ENCODE data around the gene NEUROG3. TPM values are rescaled to one million over a fixed set of nuclear protein-coding genes. Genes with fewer than 3 reads are reported as not detected.

NEUROG3 gene
- total RNA-seq, 1 donor from 2014 or later: not detected

DNA sequence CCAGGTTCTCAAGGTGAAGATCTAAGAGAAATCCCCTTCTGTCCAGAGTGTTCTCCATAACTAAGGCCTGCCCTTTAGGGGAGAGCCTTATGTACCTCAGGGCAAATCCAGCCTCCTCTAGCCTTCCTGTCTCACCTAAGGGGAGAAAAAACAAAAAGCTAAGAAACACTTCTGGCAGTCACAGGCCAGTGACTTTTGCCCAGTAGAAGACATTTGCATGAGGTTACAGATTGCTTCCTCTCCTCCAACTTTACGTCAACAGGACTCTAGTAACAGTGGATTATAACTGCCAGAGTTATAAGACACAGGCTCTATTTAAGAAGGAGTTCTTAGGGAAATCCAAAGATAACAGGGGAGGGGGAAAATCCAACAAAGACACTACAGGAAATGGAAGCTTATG lies 40.9 kb upstream of the NEUROG3 start:
- Mint-ChIP-seq H3K4me1 (ENCODE audit: low read depth, unreplicated experiment) (no peaks in the 10 kb centered on the region), H3K9me3 (ENCODE audit: unreplicated experiment) (peaks cover 2% of the 10 kb centered on the region), H3K4me3 (ENCODE audit: unreplicated experiment) (no peak overlapping the region), H3K36me3 (ENCODE audit: unreplicated experiment) (peaks cover 9% of the 10 kb centered on the region), H3K27ac (ENCODE audit: unreplicated experiment) (no peak overlapping the region), H3K27me3 (ENCODE audit: unreplicated experiment) (peaks cover 2% of the 10 kb centered on the region)
- DNase-seq: no peak
- TF ChIP-seq, protein P1, sequence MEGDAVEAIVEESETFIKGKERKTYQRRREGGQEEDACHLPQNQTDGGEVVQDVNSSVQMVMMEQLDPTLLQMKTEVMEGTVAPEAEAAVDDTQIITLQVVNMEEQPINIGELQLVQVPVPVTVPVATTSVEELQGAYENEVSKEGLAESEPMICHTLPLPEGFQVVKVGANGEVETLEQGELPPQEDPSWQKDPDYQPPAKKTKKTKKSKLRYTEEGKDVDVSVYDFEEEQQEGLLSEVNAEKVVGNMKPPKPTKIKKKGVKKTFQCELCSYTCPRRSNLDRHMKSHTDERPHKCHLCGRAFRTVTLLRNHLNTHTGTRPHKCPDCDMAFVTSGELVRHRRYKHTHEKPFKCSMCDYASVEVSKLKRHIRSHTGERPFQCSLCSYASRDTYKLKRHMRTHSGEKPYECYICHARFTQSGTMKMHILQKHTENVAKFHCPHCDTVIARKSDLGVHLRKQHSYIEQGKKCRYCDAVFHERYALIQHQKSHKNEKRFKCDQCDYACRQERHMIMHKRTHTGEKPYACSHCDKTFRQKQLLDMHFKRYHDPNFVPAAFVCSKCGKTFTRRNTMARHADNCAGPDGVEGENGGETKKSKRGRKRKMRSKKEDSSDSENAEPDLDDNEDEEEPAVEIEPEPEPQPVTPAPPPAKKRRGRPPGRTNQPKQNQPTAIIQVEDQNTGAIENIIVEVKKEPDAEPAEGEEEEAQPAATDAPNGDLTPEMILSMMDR (IDR thresholded peaks at IDR 0.05; ENCODE audit: partially characterized antibody, unreplicated experiment): no peak

- Mint-ChIP-seq H3K4me3 (ENCODE audit: unreplicated experiment) (no peak overlapping the region), H3K27ac (ENCODE audit: unreplicated experiment) (no peak overlapping the region), H3K9me3 (ENCODE audit: unreplicated experiment) (peaks cover 2% of the 10 kb centered on the region), H3K4me1 (ENCODE audit: low read depth, unreplicated experiment) (no peaks in the 10 kb centered on the region), H3K36me3 (ENCODE audit: unreplicated experiment) (peaks cover 9% of the 10 kb centered on the region), H3K27me3 (ENCODE audit: unreplicated experiment) (peaks cover 2% of the 10 kb centered on the region)
- TF ChIP-seq, protein P1 (IDR thresholded peaks at IDR 0.05; ENCODE audit: partially characterized antibody, unreplicated experiment): no peak
- no peak for DNase-seq
Measured at GRCh38 chr10:69612760-69613159, 39.5 kb upstream of the NEUROG3 start.

GRCh38 chr10:69609077-69609476 lies 35.9 kb upstream of the NEUROG3 start:
- DNase-seq: no peak
- H3K27ac Mint-ChIP-seq (ENCODE audit: unreplicated experiment): no peak overlapping the region
- H3K36me3 Mint-ChIP-seq (ENCODE audit: unreplicated experiment): peaks cover 6% of the 10 kb centered on the region
- no peaks in the 10 kb centered on the region for H3K4me1 Mint-ChIP-seq (ENCODE audit: low read depth, unreplicated experiment)
- H3K9me3 Mint-ChIP-seq (ENCODE audit: unreplicated experiment): no peaks in the 10 kb centered on the region
- TF ChIP-seq, protein P1 (IDR thresholded peaks at IDR 0.05; ENCODE audit: partially characterized antibody, unreplicated experiment): no peak
- peaks cover 2% of the 10 kb centered on the region for H3K27me3 Mint-ChIP-seq (ENCODE audit: unreplicated experiment)
- H3K4me3 Mint-ChIP-seq (ENCODE audit: unreplicated experiment): no peak overlapping the region

DNA sequence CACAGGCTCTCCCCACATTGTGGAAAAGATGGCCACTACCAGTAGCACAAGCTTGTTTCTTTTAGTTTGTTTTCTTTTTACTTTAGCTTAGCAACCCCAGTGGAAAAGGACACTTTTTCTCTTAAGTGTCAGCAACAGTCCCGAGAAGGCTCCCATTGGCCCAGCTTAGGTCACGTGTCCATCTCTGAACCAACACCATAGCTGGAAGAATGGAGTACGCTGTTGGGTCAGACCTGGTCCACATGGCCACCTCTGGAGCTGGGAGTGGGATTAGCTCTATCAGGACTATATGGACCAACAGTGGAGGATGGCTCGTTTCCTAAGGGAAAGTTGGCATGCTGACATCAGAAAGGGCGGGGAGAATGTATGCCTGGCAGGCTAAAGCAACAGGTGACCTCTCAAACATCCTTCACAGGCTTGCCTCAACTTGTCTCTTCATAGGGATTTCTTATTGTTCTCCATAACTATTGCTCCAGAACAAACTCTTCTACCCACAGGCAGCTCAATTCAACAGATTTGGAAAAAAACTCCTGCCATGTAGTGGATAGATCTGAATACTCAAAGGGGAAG lies 27.6 kb upstream of the NEUROG3 start:
- no peaks in the 10 kb centered on the region for H3K9me3 Mint-ChIP-seq (ENCODE audit: unreplicated experiment)
- H3K4me3 Mint-ChIP-seq (ENCODE audit: unreplicated experiment): no peak overlapping the region
- H3K27ac Mint-ChIP-seq (ENCODE audit: unreplicated experiment): no peak overlapping the region
- no peak for DNase-seq
- peaks cover 1% of the 10 kb centered on the region for H3K27me3 Mint-ChIP-seq (ENCODE audit: unreplicated experiment)
- H3K4me1 Mint-ChIP-seq (ENCODE audit: low read depth, unreplicated experiment): no peaks in the 10 kb centered on the region
- TF ChIP-seq, protein P1 (IDR thresholded peaks at IDR 0.05; ENCODE audit: partially characterized antibody, unreplicated experiment): no peak
- peaks cover 6% of the 10 kb centered on the region for H3K36me3 Mint-ChIP-seq (ENCODE audit: unreplicated experiment)

GRCh38 chr10:69588358-69588757 lies 15.1 kb upstream of the NEUROG3 start:
- no peak for DNase-seq
- Mint-ChIP-seq H3K4me1 (ENCODE audit: low read depth, unreplicated experiment) (peaks cover under 1% of the 10 kb centered on the region), H3K36me3 (ENCODE audit: unreplicated experiment) (no peaks in the 10 kb centered on the region), H3K9me3 (ENCODE audit: unreplicated experiment) (peaks cover 3% of the 10 kb centered on the region), H3K27ac (ENCODE audit: unreplicated experiment) (no peak overlapping the region), H3K4me3 (ENCODE audit: unreplicated experiment) (no peak overlapping the region), H3K27me3 (ENCODE audit: unreplicated experiment) (peaks cover 2% of the 10 kb centered on the region)
- TF ChIP-seq, protein P1 (IDR thresholded peaks at IDR 0.05; ENCODE audit: partially characterized antibody, unreplicated experiment): no peak
